Prostate gland (tissue), 2 donors: ENCODE results near the gene SHBG. TPM values are rescaled to one million over a fixed set of nuclear protein-coding genes. Genes with fewer than 3 reads are reported as not detected.
A peak's percentile ranks its signal among the peaks of the same experiment; 100 is the strongest.

Source experiments
- DNase-seq: peaks from one replicate; pipeline ENCODE4 v3.0.0-alpha.2; 2019; ENCODE audit warnings: low spot score
- H3K27ac ChIP-seq, 2 donors: fragments of 200-600 bp; sonication (generic); 2 replicates each; pipeline ENCODE4 v1.5.1; 2017 to 2019
- H3K27me3 ChIP-seq: fragments of 200-600 bp; sonication (generic); replicated peaks from 2 replicates; pipeline ENCODE4 v1.5.1; 2019; ENCODE audit not compliant: insufficient read depth
- H3K36me3 ChIP-seq, 2 donors: fragments of 200-600 bp; sonication (generic); 1 replicate in 1 of 2; 2 replicates in 1 of 2; pipeline versions ENCODE4 v1.5.1 to v1.8.1; 2017 to 2019
- H3K4me1 ChIP-seq: fragments of 200-600 bp; sonication (generic); replicated peaks from 2 replicates; pipeline ENCODE4 v1.5.1; 2019
- H3K4me3 ChIP-seq, 2 donors: fragments of 200-600 bp; sonication (generic); 2 replicates each; pipeline ENCODE4 v1.5.1; 2017 to 2019
- H3K9me3 ChIP-seq: fragments of 200-600 bp; sonication (generic); 2 replicates; pipeline ENCODE4 v1.5.1; 2017
- CTCF ChIP-seq, 4 experiments: fragments of 200-600 bp in 2 of 4; fragments of 450-650 bp in 2 of 4; sonication (generic) in 2 of 4; IDR thresholded peaks; 1 replicate in 3 of 4; 2 replicates in 1 of 4; pipeline ENCODE4 v1.5.1; 2016 to 2019; ENCODE audit warnings: antibody characterized with exemption in 4 of 4, mild to moderate bottlenecking in 2 of 4, moderate library complexity in 2 of 4
- POLR2A ChIP-seq: fragments of 450-650 bp; IDR thresholded peaks from one replicate; pipeline ENCODE4 v1.6.1; 2016; ENCODE audit warnings: antibody characterized with exemption, mild to moderate bottlenecking
- POLR2AphosphoS5 ChIP-seq: sonication (generic); formaldehyde crosslinking; IDR thresholded peaks from one replicate; pipeline ENCODE4 v1.6.1; 2017; ENCODE audit warnings: antibody characterized with exemption
- WGBS: methylation state at CpG from one replicate; pipeline ENCODE4 v1.1.5; 2018; 5-methylcytosine and 5-hydroxymethylcytosine counted together
- intact Hi-C: fragments of 100-400 bp; cut with DNase I; formaldehyde crosslinking; loops from one replicate; pipeline ENCODE4 v1.14.2; 2022
- total RNA-seq, 2 donors: library from RNA; depleted of rRNA; stranded (reverse); fragments of >200 nt; gene quantifications; one replicate each; pipeline ENCODE4 v1.1.0, GENCODE V29; 2016

The SHBG gene
- total RNA-seq, 2 donors from 2014 or later: 2.1 TPM; not detected in 1

GRCh38 chr17:7613769-7614424 lies 16.0 kb upstream of the SHBG start:
- WGBS: 4% methylated on average over 20 of the region's 20 CpGs
- Histone ChIP-seq H3K4me3 (peak overlapping the region; percentile 77 to 95), H3K27me3 (no peaks in the 10 kb centered on the region), H3K36me3 (no peaks in the 10 kb centered on the region), H3K9me3 (no peaks in the 10 kb centered on the region), H3K27ac (peak overlapping the region; percentile 83 to 97), H3K4me1 (no peaks in the 10 kb centered on the region)
- intact Hi-C loops: no loop called here
- no peak for DNase-seq
- TF ChIP-seq CTCF (IDR thresholded peaks at IDR 0.05): no peak
- TF ChIP-seq POLR2A: no peak
- no peak for TF ChIP-seq POLR2AphosphoS5

DNA sequence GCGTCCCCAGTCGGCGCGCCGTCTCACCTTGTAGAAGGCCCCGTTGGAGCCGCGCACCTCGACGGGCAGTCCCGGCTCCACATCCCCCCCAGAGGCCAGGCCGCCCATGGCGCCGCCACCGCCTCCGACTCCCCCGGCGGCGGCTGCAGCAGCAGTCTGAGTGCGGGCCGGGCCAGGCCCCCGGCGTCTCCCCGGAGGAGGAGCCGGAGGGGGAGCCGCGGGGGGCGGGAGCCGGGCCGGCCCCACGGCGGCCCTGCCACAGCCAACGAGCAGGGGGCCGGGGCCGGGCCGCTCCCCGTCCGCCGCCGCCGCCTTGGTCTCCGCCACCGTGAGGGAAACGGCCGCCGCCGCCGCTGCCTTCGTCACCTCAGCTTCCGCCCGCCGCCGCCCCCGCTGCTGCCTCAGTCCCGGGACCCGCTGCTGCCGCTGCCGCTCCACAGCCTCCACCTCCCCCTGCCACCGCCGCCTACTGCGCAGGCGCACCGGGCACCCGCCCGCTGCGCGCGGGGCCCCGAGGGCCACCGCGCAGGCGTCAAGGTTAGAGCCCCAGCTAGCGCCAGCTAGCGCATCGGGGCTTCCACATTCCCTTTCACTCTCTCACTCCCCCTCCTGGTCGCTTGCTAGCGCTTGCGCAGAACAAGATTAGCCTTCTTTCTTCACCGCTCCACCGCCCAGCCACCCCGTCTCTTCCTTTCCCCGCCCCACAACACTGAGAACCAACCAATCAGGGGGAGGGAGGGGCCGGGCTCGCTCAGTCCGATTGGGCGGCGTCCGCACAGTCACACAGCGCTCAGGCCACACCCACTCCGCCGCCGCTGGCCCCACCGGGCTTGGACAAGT lies 15.3 kb upstream of the SHBG start, which contains the start of gene FXR2:
Gene FXR2, minus strand, starts transcription at position 473 of the 840 bp plus-strand sequence. Its CDS starts 365 bp downstream, at position 108.
- peak within 1 kb of the TSS; percentile 77 to 95 for H3K4me3 ChIP-seq
- H3K4me1 ChIP-seq: no peaks in the 10 kb centered on the region
- peak; percentile 95 for TF ChIP-seq POLR2AphosphoS5
- TF ChIP-seq POLR2A: peak; percentile 76
- peak in 3 of 4 experiments; percentile 63 to 95 (median 86) for TF ChIP-seq CTCF (IDR thresholded peaks at IDR 0.05)
- no peaks in the 10 kb centered on the region for H3K36me3 ChIP-seq
- H3K27ac ChIP-seq: peak within 1 kb of the TSS; percentile 86 to 97
- 1% methylated on average over 89 of the region's 93 CpGs for WGBS
- peak; percentile 100 for DNase-seq
- H3K9me3 ChIP-seq: no peaks in the 10 kb centered on the region
- intact Hi-C loops: no loop called here
- no peaks in the 10 kb centered on the region for H3K27me3 ChIP-seq

DNA sequence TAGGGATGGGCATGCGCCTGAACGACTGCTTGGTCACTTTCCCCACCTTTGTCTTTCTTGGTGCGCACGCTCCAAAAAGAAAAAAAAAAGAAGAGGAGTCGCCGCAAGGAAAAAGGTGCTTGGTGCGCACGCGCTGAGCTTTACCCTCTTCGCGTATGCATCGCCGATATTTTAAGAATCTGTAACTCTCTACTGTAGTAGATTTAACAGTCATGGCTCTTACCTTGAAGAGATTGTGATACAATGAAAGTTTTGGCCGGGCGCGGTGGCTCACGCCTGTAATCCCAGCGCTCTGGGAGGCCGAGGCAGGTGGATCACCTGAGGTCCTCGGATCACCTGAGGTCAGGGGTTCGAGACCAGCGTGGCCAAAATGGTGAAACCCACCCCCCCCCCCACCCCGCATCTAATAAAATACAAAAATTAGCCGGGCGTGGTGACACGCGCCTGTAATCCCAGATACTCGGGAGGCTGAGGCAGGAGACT lies 14.6 kb upstream of the SHBG start:
- Histone ChIP-seq H3K4me3 (peak overlapping the region; percentile 15 to 37), H3K9me3 (no peaks in the 10 kb centered on the region), H3K27me3 (no peaks in the 10 kb centered on the region), H3K27ac (peak overlapping the region; percentile 86 to 97), H3K36me3 (no peaks in the 10 kb centered on the region), H3K4me1 (no peaks in the 10 kb centered on the region)
- no peak for DNase-seq
- no peak for TF ChIP-seq CTCF (IDR thresholded peaks at IDR 0.05)
- no peak for TF ChIP-seq POLR2AphosphoS5
- TF ChIP-seq POLR2A: no peak
- WGBS: 5% methylated on average over 28 of the region's 28 CpGs
- intact Hi-C loops: no loop called here

GRCh38 chr17:7618608-7619007 lies 11.3 kb upstream of the SHBG start:
- Histone ChIP-seq H3K9me3 (no peaks in the 10 kb centered on the region), H3K27ac (no peak overlapping the region), H3K27me3 (no peaks in the 10 kb centered on the region), H3K4me3 (no peak overlapping the region), H3K36me3 (no peaks in the 10 kb centered on the region), H3K4me1 (no peaks in the 10 kb centered on the region)
- 71% methylated on average over 5 of the region's 5 CpGs for WGBS
- intact Hi-C loops: no loop called here
- DNase-seq: no peak
- TF ChIP-seq POLR2A: no peak
- no peak for TF ChIP-seq POLR2AphosphoS5
- TF ChIP-seq CTCF (IDR thresholded peaks at IDR 0.05): no peak
